HUES6 (cell line): ENCODE data around the gene ULK1.

ENCODE experiments used
- H3K27ac ChIP-seq: 2 replicates; pipeline ENCODE4 v1.7.0; 2013; ENCODE audit warnings: low read depth, mild to moderate bottlenecking, low read length, inconsistent platforms
- H3K27me3 ChIP-seq: 2 replicates; pipeline ENCODE4 v1.6.1; 2013; ENCODE audit warnings: low read length; ENCODE audit not compliant: control insufficient read depth, insufficient read depth
- H3K36me3 ChIP-seq: 2 replicates; pipeline ENCODE4 v1.6.1; 2013; ENCODE audit warnings: low read length; ENCODE audit not compliant: control insufficient read depth, insufficient read depth
- H3K4me1 ChIP-seq: 2 replicates; pipeline ENCODE4 v1.6.1; 2013; ENCODE audit warnings: low read length; ENCODE audit not compliant: control insufficient read depth, insufficient read depth
- H3K4me3 ChIP-seq: 2 replicates; pipeline ENCODE4 v1.5.1; 2013; ENCODE audit warnings: low read depth, low read length
- H3K9ac ChIP-seq: one replicate; pipeline ENCODE4 v1.6.1; 2013; ENCODE audit warnings: mild to moderate bottlenecking, low read length
- H3K9me3 ChIP-seq: 2 replicates; pipeline ENCODE4 v1.6.1; 2013; ENCODE audit warnings: low read depth, low read length; ENCODE audit not compliant: control insufficient read depth, insufficient read depth

Gene ULK1

DNA sequence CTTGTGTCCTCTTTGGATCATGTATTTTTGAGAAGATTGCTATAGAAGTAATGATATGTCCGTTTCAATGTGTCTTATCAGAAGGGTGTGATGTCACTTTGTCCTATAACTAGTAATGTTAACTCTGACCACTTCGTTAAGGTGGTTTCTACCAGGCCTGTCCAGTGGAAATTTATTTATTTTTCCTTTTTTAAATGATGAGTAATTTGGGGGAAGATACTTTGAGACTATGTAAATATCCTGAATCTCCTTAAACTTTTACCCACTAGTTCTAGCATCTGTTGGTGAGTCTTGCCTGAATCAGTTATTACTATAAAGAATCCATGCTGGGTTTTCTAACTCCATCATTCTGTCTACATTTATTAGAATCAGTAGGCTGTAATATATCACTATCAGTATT is 70.7 kb downstream of the ULK1 start:
- H3K27ac ChIP-seq, result no peak overlapping the region
- no peaks in the 10 kb centered on the region for H3K27me3 ChIP-seq
- no peak overlapping the region for H3K9ac ChIP-seq
- H3K9me3 ChIP-seq, result no peaks in the 10 kb centered on the region
- peaks cover 19% of the 10 kb centered on the region for H3K36me3 ChIP-seq
- H3K4me3 ChIP-seq, result no peak overlapping the region
- H3K4me1 ChIP-seq, result no peaks in the 10 kb centered on the region

DNA sequence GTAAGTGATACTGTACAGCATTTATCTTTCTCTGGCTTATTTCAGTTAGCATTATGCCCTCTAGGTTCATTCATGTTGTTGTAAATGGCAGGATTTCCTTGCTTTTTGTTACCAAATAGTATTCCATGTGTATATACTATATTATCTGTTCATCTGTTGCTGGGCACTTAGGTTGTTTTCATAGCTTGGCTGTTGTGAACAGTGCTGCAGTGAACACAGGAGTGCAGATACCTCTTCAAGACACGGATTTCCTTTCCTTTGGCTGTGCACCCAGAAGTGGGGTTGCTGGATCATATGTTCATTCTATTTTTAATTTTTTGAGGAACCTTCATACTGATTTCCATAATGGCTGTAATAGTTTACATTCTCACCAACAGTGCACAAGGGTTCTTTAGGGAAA is 76.8 kb downstream of the ULK1 start:
- H3K36me3 ChIP-seq, result no peaks in the 10 kb centered on the region
- H3K9me3 ChIP-seq, result no peaks in the 10 kb centered on the region
- no peaks in the 10 kb centered on the region for H3K4me1 ChIP-seq
- no peak overlapping the region for H3K4me3 ChIP-seq
- no peaks in the 10 kb centered on the region for H3K27me3 ChIP-seq
- H3K9ac ChIP-seq, result no peak overlapping the region
- H3K27ac ChIP-seq, result no peak overlapping the region
